ENCODE data around the gene SCN4B. TPM values are rescaled to one million over a fixed set of nuclear protein-coding genes. Genes with fewer than 3 reads are reported as not detected.

Gene SCN4B
- total and polyA plus RNA-seq, 4 donors: 0.05 to 11.8 (median 1.2) TPM

DNA sequence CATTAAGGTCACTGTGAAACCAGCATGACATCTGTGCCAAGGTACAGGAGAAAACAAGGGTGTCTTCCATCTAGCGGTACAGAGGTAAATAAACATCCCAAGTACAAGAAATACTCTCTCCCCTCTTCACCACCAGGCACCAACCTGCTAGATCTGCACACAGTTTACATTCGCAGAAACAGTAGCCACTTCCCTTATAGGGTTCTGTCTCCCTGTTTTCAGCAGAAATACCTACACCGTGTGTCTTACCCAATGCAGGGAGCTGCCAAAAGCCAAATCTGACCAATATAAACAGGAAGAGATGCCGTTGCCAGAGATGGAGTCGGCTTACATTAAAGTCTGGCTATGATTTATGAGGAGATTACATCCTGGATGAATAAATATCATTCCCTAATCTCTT is 1.2 kb downstream of the SCN4B start:
- Histone ChIP-seq H3K9me3 (ENCODE audit: control insufficient read depth, low read length) (no peaks in the 10 kb centered on the region), H3K27ac (ENCODE audit: low read depth in 1 of 2, low read length in 2 of 2) (no peak overlapping the region), H3K36me3 (ENCODE audit: control insufficient read depth in 1 of 2, insufficient read depth in 2 of 2, low read length in 1 of 2) (no peaks in the 10 kb centered on the region), H3K27me3 (ENCODE audit: control insufficient read depth in 1 of 2, insufficient read depth in 2 of 2, low read length in 1 of 2) (peaks cover 0 to 2% of the 10 kb centered on the region in 2 donors), H3K4me3 (ENCODE audit: low read length in 2 of 2) (no peak overlapping the region), H3K4me1 (ENCODE audit: control insufficient read depth in 1 of 2, insufficient read depth in 2 of 2, low read length in 2 of 2) (no peaks in the 10 kb centered on the region)
- WGBS, 2 donors: 37% methylated on average over 5 of the region's 5 CpGs
- DNase-seq: no peak
- intact Hi-C loops (cut with DNase I): no loop called here
- no peak for ATAC-seq (ENCODE audit: low FRiP score)

GRCh38 chr11:118149493-118149892 is 3.1 kb downstream of the SCN4B start:
- Histone ChIP-seq H3K4me1 (ENCODE audit: control insufficient read depth in 1 of 2, insufficient read depth in 2 of 2, low read length in 2 of 2) (no peaks in the 10 kb centered on the region), H3K27ac (ENCODE audit: low read depth in 1 of 2, low read length in 2 of 2) (no peak overlapping the region), H3K27me3 (ENCODE audit: control insufficient read depth in 1 of 2, insufficient read depth in 2 of 2, low read length in 1 of 2) (peaks cover 0 to 2% of the 10 kb centered on the region in 2 donors), H3K36me3 (ENCODE audit: control insufficient read depth in 1 of 2, insufficient read depth in 2 of 2, low read length in 1 of 2) (no peaks in the 10 kb centered on the region), H3K4me3 (ENCODE audit: low read length in 2 of 2) (no peak overlapping the region), H3K9me3 (ENCODE audit: control insufficient read depth, low read length) (no peaks in the 10 kb centered on the region)
- 85 to 86% methylated on average over 1 of the region's 1 CpG for WGBS, 2 donors
- intact Hi-C loops (cut with DNase I): loop anchor here (5.0 to 10.0 kb wide), 2 partner anchors 203 to 205 kb away; partner anchors contain the start of gene UBE4A (in 1 of the 2)
- DNase-seq: peak in 1 of 2 donors; percentile 51
- no peak for ATAC-seq (ENCODE audit: low FRiP score)

DNA sequence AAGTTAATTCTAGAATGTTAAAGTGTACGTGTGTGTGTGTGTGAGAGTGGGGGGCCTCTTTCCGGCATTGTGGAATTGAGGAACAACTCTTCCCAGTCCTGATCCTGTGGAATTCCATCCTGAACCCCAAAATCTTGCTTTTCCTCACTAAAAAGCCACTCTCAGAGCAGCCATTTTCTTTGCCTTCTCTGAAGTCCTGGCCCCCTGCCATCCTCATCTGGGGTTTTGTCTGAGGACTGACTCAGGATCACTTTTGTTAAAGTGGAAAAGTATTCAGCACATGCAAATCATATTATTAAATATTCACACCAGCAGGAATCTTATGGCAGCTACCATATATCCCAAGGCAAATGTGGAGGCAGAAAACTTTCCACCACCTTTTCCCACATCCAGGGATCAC is 3.8 kb downstream of the SCN4B start:
- intact Hi-C loops (cut with DNase I): loop anchor here (5.0 to 10.0 kb wide), 2 partner anchors 203 to 206 kb away; partner anchors contain the start of gene UBE4A (in 1 of the 2)
- no peaks in the 10 kb centered on the region for H3K36me3 ChIP-seq (ENCODE audit: control insufficient read depth in 1 of 2, insufficient read depth in 2 of 2, low read length in 1 of 2)
- H3K27ac ChIP-seq (ENCODE audit: low read depth in 1 of 2, low read length in 2 of 2): no peak overlapping the region
- H3K4me3 ChIP-seq (ENCODE audit: low read length in 2 of 2): no peak overlapping the region
- peaks cover 0 to 2% of the 10 kb centered on the region in 2 donors for H3K27me3 ChIP-seq (ENCODE audit: control insufficient read depth in 1 of 2, insufficient read depth in 2 of 2, low read length in 1 of 2)
- no peaks in the 10 kb centered on the region for H3K4me1 ChIP-seq (ENCODE audit: control insufficient read depth in 1 of 2, insufficient read depth in 2 of 2, low read length in 2 of 2)
- WGBS, 2 donors: 78 to 79% methylated on average over 2 of the region's 2 CpGs
- no peak for DNase-seq
- no peaks in the 10 kb centered on the region for H3K9me3 ChIP-seq (ENCODE audit: control insufficient read depth, low read length)
- ATAC-seq (ENCODE audit: low FRiP score): no peak

GRCh38 chr11:118148240-118148639 is 4.4 kb downstream of the SCN4B start:
- no peaks in the 10 kb centered on the region for H3K9me3 ChIP-seq (ENCODE audit: control insufficient read depth, low read length)
- WGBS, 2 donors: 89 to 92% methylated on average over 8 of the region's 8 CpGs
- DNase-seq: peak in 1 of 2 donors; percentile 51
- H3K4me3 ChIP-seq (ENCODE audit: low read length in 2 of 2): no peak overlapping the region
- no peak overlapping the region for H3K27ac ChIP-seq (ENCODE audit: low read depth in 1 of 2, low read length in 2 of 2)
- intact Hi-C loops (cut with DNase I): loop anchor here (5.0 to 10.0 kb wide), 2 partner anchors 204 to 207 kb away; partner anchors contain the start of gene UBE4A (in 1 of the 2)
- ATAC-seq (ENCODE audit: low FRiP score): no peak
- H3K27me3 ChIP-seq (ENCODE audit: control insufficient read depth in 1 of 2, insufficient read depth in 2 of 2, low read length in 1 of 2): peaks cover 0 to 2% of the 10 kb centered on the region in 2 donors
- no peaks in the 10 kb centered on the region for H3K4me1 ChIP-seq (ENCODE audit: control insufficient read depth in 1 of 2, insufficient read depth in 2 of 2, low read length in 2 of 2)
- no peaks in the 10 kb centered on the region for H3K36me3 ChIP-seq (ENCODE audit: control insufficient read depth in 1 of 2, insufficient read depth in 2 of 2, low read length in 1 of 2)

DNA sequence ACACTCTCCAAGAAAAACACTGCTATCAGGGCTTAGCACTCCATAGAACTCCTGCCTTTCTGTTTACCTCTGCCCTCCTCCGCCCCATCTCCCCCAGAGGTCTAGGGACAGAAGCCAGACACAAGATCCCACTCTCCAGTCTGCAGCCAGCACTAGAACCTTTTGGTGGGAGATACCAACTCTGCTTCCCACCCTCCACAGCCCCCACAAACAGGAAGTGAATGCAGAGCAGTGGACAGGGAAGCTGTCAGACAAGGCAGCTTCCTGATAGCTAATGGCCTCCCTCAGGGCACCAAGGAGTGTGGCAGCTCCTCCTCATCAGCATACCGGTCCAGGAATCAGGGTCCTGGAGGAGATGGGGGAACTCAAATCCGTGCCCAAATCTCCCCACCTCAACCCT is 5.1 kb downstream of the SCN4B start:
- Histone ChIP-seq H3K36me3 (ENCODE audit: control insufficient read depth in 1 of 2, insufficient read depth in 2 of 2, low read length in 1 of 2) (no peaks in the 10 kb centered on the region), H3K9me3 (ENCODE audit: control insufficient read depth, low read length) (no peaks in the 10 kb centered on the region), H3K27ac (ENCODE audit: low read depth in 1 of 2, low read length in 2 of 2) (no peak overlapping the region), H3K4me1 (ENCODE audit: control insufficient read depth in 1 of 2, insufficient read depth in 2 of 2, low read length in 2 of 2) (no peaks in the 10 kb centered on the region), H3K27me3 (ENCODE audit: control insufficient read depth in 1 of 2, insufficient read depth in 2 of 2, low read length in 1 of 2) (peaks cover 0 to 2% of the 10 kb centered on the region in 2 donors), H3K4me3 (ENCODE audit: low read length in 2 of 2) (no peak overlapping the region)
- ATAC-seq (ENCODE audit: low FRiP score) (no peak), DNase-seq (no peak)
- intact Hi-C loops (cut with DNase I): loop anchor here (5.0 to 10.0 kb wide), 2 partner anchors 205 to 207 kb away; partner anchors contain the start of gene UBE4A (in 1 of the 2)
- 83 to 84% methylated on average over 3 of the region's 3 CpGs for WGBS, 2 donors

DNA sequence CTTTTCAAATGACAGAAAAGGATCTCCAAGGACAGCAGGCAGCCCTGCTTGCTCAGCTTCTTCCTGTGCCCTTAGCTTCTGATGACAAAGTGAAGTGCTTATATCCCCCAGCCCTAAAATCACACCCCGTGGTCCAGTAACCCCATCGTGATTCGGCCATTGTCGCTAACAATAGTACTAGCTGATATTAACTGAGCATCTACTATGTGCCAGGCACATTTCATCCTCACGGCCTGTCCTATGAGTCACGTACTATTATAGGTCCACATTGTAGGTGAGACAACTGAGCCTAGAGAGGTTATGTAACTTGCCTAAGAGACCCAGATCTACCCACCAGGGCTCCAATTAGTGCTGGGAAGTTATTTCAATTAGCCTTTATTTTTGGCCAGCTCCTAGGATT is 6.1 kb downstream of the SCN4B start:
- intact Hi-C loops (cut with DNase I): loop anchor here (5.0 to 10.0 kb wide), 2 partner anchors 206 to 208 kb away; partner anchors contain the start of gene UBE4A (in 1 of the 2)
- Histone ChIP-seq H3K36me3 (ENCODE audit: control insufficient read depth in 1 of 2, insufficient read depth in 2 of 2, low read length in 1 of 2) (no peaks in the 10 kb centered on the region), H3K9me3 (ENCODE audit: control insufficient read depth, low read length) (no peaks in the 10 kb centered on the region), H3K27me3 (ENCODE audit: control insufficient read depth in 1 of 2, insufficient read depth in 2 of 2, low read length in 1 of 2) (peaks cover 0 to 2% of the 10 kb centered on the region in 2 donors), H3K27ac (ENCODE audit: low read depth in 1 of 2, low read length in 2 of 2) (no peak overlapping the region), H3K4me3 (ENCODE audit: low read length in 2 of 2) (no peak overlapping the region), H3K4me1 (ENCODE audit: control insufficient read depth in 1 of 2, insufficient read depth in 2 of 2, low read length in 2 of 2) (no peaks in the 10 kb centered on the region)
- ATAC-seq (ENCODE audit: low FRiP score) (no peak), DNase-seq (peak in 1 of 2 donors; percentile 4)
- 94 to 95% methylated on average over 6 of the region's 6 CpGs for WGBS, 2 donors

GRCh38 chr11:118145285-118146227 is 7.1 kb downstream of the SCN4B start:
- DNase-seq: peak; percentile 83 to 91
- peak; percentile 93 for ATAC-seq (ENCODE audit: low FRiP score)
- no peaks in the 10 kb centered on the region for H3K4me1 ChIP-seq (ENCODE audit: control insufficient read depth in 1 of 2, insufficient read depth in 2 of 2, low read length in 2 of 2)
- intact Hi-C loops (cut with DNase I): loop anchor here (1.0 to 10.0 kb wide), 4 partner anchors 26 to 209 kb away; partner anchors contain the start of gene UBE4A (in 1 of the 2)
- H3K27ac ChIP-seq (ENCODE audit: low read depth in 1 of 2, low read length in 2 of 2): no peak overlapping the region
- H3K4me3 ChIP-seq (ENCODE audit: low read length in 2 of 2): peak overlapping the region; percentile 1 to 48
- H3K36me3 ChIP-seq (ENCODE audit: control insufficient read depth in 1 of 2, insufficient read depth in 2 of 2, low read length in 1 of 2): no peaks in the 10 kb centered on the region
- H3K27me3 ChIP-seq (ENCODE audit: control insufficient read depth in 1 of 2, insufficient read depth in 2 of 2, low read length in 1 of 2): no peaks in the 10 kb centered on the region
- 1 to 2% methylated on average over 60 to 78 of the region's 78 CpGs for WGBS, 2 donors
- H3K9me3 ChIP-seq (ENCODE audit: control insufficient read depth, low read length): no peaks in the 10 kb centered on the region

DNA sequence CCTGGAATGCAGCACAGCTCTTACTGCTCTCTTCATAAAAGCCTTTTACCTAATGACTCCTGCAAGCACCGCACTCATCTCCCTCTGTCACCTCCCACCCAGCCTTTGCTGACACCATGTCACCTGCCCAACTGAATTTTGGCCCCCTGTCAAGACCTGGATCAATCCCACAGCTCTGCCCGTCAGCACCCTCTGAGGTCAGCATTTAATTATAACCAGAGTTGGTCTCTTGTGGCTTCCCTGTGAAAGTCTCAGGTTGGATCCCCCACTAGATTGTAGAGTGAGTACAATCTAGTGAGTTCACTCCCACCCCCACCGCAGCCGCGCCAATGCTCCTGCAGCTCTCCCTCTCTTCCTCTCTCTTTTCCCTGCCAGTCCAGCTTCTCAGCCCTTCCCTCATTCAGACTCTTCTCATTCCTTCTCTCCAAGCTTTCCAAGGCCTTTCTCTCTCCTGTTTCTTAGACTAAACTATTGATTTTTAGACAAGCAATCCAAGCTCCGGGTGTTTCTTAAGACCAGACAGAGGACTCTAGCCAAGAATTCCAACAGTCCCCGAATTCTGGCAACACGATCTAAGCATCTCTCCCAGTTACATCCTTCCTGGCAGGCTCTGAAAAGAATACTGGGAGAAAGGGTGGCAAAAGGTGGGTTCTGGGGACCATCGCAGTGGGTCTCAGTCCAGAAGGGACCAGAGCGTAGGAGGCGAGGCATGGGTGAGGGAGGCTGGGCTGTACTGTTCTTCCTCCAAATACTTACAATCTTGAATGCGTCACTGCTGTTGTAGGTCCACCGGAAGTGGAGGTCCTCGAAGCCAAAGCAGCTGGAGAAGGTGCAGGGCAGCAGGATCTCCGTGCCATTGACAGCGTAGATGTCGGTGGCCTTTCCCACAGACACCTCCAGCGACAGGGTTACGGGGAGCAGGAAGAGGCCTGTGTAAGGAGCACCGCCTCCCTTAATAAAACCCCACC is 8.0 kb downstream of the SCN4B start:
- H3K36me3 ChIP-seq (ENCODE audit: control insufficient read depth in 1 of 2, insufficient read depth in 2 of 2, low read length in 1 of 2): no peaks in the 10 kb centered on the region
- no peak overlapping the region for H3K27ac ChIP-seq (ENCODE audit: low read depth in 1 of 2, low read length in 2 of 2)
- no peak for ATAC-seq (ENCODE audit: low FRiP score)
- 46 to 50% methylated on average over 20 of the region's 20 CpGs for WGBS, 2 donors
- intact Hi-C loops (cut with DNase I): loop anchor here (1.0 to 10.0 kb wide), 4 partner anchors 27 to 210 kb away; partner anchors contain the start of gene UBE4A (in 1 of the 2)
- no peaks in the 10 kb centered on the region for H3K27me3 ChIP-seq (ENCODE audit: control insufficient read depth in 1 of 2, insufficient read depth in 2 of 2, low read length in 1 of 2)
- no peaks in the 10 kb centered on the region for H3K9me3 ChIP-seq (ENCODE audit: control insufficient read depth, low read length)
- no peak overlapping the region for H3K4me3 ChIP-seq (ENCODE audit: low read length in 2 of 2)
- no peaks in the 10 kb centered on the region for H3K4me1 ChIP-seq (ENCODE audit: control insufficient read depth in 1 of 2, insufficient read depth in 2 of 2, low read length in 2 of 2)
- DNase-seq: peak in 1 of 2 donors; percentile 41
